Upper lobe of left lung (tissue), 4 donors: Measurements from ENCODE around the gene KRTAP19-6.

Experiments
- CTCF ChIP-seq, 6 experiments: fragments of 450-650 bp in 4 of 6; fragments of 200-600 bp in 2 of 6; sonication (generic) in 2 of 6; IDR thresholded peaks; one replicate each; pipeline ENCODE4 v1.5.1; 2016 to 2019; ENCODE audit warnings: antibody characterized with exemption in 6 of 6
- POLR2AphosphoS5 ChIP-seq, 2 donors: sonication (generic); formaldehyde crosslinking; IDR thresholded peaks; one replicate each; pipeline ENCODE4 v1.5.1; 2017; ENCODE audit warnings: antibody characterized with exemption in 2 of 2

DNA sequence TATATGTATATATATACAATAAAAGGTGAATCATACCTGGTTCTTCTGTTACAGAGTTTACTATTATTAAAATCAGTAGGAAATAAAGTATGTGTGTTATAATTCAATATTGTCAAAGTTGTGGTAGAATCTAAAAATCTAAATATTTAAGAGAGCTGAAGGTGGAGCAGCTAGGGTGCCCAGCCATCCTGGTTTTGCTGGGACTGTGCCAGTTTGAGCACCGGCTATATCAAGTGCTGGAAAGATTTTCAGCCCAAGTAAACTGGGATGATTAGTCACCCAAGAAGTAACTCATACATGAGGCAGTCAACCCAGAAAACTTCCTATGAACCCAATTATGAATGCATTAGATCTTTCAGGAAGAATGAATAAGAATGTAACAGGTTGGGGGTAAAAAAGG lies 22.8 kb downstream of the KRTAP19-6 start:
- no peak for TF ChIP-seq CTCF (IDR thresholded peaks at IDR 0.05)
- TF ChIP-seq POLR2AphosphoS5 (IDR thresholded peaks at IDR 0.05), result no peak
